Tibial nerve (tissue), 4 donors: Measurements from ENCODE around the gene GAS2L1.

ENCODE experiments used
- EP300 ChIP-seq, 2 donors: sonication (generic); formaldehyde crosslinking; IDR thresholded peaks; one replicate each; pipeline ENCODE4 v1.6.1; 2017; ENCODE audit warnings: antibody characterized with exemption in 2 of 2, mild to moderate bottlenecking in 1 of 2
- POLR2A ChIP-seq, 2 donors: fragments of 450-650 bp; IDR thresholded peaks; one replicate each; pipeline ENCODE4 v1.6.1; 2017; ENCODE audit warnings: antibody characterized with exemption in 2 of 2, mild to moderate bottlenecking in 2 of 2, moderate library complexity in 2 of 2
- TF ChIP-seq, protein P1 (sequence below), 5 experiments: fragments of 200-600 bp in 3 of 5; fragments of 450-650 bp in 2 of 5; sonication (generic) in 3 of 5; IDR thresholded peaks; one replicate each; pipeline ENCODE4 v1.5.1; 2016 to 2019; ENCODE audit warnings: antibody characterized with exemption in 5 of 5, mild to moderate bottlenecking in 3 of 5, moderate library complexity in 2 of 5

DNA sequence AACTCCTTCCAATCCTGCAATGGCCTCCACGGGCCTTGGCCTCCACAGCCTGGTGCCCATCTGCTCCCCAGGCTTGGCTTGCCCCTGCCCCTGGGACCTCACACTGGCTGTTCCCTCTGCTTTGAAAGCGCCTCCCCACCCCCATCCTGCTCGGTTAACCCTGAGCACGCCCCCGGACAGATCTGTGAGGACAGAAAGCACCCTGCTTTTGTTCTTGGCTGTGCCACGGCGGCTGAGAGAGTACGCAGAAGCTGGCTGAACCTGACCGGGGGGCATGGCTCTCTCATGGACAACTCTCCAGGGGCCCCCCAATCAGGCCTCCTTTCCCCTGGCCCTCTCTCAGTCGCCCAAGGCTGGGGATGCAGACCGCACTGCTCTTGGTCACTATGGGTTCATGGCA is 29.2 kb downstream of the GAS2L1 start:
- TF ChIP-seq, protein P1, sequence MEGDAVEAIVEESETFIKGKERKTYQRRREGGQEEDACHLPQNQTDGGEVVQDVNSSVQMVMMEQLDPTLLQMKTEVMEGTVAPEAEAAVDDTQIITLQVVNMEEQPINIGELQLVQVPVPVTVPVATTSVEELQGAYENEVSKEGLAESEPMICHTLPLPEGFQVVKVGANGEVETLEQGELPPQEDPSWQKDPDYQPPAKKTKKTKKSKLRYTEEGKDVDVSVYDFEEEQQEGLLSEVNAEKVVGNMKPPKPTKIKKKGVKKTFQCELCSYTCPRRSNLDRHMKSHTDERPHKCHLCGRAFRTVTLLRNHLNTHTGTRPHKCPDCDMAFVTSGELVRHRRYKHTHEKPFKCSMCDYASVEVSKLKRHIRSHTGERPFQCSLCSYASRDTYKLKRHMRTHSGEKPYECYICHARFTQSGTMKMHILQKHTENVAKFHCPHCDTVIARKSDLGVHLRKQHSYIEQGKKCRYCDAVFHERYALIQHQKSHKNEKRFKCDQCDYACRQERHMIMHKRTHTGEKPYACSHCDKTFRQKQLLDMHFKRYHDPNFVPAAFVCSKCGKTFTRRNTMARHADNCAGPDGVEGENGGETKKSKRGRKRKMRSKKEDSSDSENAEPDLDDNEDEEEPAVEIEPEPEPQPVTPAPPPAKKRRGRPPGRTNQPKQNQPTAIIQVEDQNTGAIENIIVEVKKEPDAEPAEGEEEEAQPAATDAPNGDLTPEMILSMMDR (IDR thresholded peaks at IDR 0.05) = no peak
- TF ChIP-seq POLR2A (IDR thresholded peaks at IDR 0.05) (no peak), EP300 (IDR thresholded peaks at IDR 0.05) (no peak)
